HG03520 (cell line): ENCODE results near the gene RTL1.

ENCODE experiments used
- ATAC-seq: cut with Tn5 transposase; IDR thresholded peaks from one replicate; pipeline ENCODE4 v1.9.1; 2021; ENCODE audit warnings: mild to moderate bottlenecking, moderate library complexity; ENCODE audit not compliant: unreplicated experiment

The RTL1 gene

GRCh38 chr14:100836311-100836805 is 67.2 kb downstream of the RTL1 start:
- no peak for ATAC-seq

- no peak for ATAC-seq
Observed at GRCh38 chr14:100835548-100836310, 67.8 kb downstream of the RTL1 start.

DNA sequence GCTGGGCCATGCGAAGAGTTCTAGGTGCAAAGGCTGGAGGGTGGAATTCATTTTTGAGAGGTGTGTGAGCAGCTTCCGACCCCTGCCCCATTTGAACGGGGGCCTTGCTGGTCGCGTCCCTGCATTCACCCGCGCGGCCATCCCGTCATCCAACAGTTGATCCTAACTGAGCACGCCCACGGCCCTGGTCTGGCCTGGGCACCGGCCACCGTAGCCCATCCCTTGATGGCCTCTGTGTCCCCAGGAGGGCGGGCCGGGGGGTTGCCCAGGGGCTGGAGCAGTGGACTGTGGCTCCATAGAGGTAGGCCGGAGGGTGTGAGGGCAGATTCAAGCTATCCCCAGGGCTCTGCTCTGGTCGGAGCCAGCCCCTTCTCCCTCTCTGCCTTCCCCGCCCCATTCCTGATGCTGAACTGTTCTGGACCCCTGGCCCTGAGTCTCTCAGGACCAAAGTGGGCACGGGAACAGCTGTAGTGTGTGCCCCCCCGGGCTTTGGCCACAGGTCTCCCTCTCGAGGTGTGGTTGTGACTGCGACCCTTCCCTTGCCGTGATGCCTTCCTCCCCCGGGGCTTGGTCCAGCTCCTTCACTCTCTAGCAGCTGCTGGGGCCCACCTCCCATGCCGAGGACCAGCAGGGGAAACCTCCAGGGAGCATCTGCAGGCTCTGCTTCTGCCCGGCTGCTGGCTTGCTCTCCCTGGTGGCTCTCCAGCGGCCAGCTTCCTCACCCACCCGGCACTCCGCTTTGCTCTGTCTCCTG is 68.6 kb downstream of the RTL1 start:
- ATAC-seq: no peak

DNA sequence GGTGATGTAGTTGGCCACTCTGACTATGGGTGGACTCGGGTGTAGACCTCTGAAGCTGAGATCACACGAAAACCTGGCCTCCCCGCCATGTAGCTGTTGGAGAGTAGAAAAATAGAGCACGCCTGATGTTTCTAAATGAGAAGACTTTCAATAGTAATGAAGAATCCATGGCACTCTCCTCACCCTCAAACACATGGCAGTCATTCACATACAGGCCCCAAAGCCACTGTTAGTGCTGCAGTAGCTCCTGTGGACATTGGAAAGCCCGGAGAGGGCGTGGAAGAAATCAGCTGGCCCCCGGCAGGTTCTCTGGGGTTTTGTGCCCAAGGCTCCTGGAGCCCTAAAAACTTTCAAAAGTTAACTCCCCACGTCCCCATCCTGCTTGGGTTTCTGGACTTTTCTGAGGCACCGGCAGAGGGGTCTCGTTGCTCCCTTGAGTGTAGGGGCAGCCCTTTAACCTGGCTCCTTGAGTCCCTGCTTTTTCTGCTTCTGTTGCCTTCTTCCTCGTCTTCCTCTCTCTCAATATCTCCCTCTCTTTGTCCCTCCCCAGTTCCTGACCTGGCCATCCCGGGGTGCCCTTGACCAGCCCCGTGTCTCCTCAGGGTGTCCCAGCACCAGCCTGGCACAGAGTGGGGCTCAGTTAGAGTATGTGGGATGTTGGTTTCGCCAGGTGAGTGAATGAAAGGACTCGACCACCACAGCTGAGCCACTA is 69.3 kb downstream of the RTL1 start:
- no peak for ATAC-seq

DNA sequence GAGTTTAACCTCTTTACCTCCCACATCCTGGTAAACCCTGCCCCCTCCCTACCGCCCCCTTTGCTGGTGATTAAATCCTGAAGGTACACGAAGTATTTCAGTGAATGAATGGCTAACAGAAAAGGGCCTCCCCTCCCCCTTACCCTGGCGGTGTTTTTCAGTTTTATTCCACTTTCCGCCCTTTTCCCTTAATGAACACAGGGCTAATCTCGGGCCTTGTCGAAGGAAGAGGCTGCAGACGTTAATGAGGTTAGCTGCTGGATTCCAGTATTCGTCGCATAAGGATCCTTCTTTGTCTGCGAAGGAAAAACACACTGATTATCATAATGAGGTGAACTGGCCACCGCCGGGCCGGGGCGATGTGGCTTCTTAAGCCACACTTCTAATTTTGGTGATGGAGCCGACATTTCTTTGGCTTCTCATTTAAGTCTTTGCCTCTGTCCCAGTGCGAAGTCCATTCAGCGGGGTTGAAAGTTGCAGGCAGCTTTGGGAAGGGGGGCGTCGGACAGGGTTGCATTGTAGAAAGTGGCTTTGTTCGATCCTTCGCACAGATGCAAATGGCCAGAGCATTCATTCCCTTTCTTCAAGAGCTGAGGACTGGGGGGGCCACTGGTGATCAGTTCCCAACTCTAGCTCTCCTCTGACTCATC is 71.1 kb downstream of the RTL1 start:
- no peak for ATAC-seq

DNA sequence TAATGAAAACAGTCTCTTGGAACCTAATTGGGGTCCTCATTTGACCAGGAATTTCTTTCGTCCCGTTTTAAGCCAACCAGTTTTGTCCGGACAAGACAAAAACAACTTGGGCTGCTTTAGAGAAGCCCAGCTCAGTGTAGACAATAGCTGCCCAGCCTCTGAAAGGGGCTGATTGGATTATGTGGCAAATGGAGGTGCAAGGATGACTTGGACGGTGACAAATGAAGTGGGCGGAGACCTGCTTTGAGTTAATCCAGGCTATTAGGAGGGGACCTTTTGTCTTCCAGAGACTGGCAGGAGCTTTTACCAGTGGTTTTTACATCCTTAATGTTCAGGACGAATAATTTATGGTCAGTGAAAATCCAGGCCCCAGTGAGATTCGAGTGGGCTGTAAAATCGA is 72.8 kb downstream of the RTL1 start:
- ATAC-seq: no peak
